NCI-H526 treated with DMSO at 0.1 percent for 48 hours (cell line): Measurements from ENCODE around the gene STMND1.

Experiments used
- DNase-seq: peaks from one replicate; lab custom pipeline; 2025; lab: John Stamatoyannopoulos, UW

The STMND1 gene

DNA sequence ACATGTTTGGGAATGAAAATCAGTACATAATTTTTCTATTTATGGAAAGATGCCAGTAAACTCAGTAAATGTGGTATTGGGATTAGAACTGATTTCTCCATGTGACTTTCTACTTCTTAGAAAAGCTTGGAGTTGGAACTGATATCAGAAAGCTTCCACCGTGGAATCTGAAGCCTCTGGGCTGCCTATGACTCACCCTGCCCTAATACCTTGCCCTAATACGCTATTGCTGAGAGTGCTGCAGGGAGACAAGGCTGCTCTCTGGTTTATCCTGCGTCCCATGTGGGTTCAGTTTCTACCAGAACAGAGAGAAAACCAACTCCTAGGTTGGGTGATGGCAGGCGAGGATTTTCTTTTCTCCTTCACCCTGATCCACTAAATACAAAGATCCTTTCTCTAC is 3.3 kb upstream of the STMND1 start:
- DNase-seq = no peak

DNA sequence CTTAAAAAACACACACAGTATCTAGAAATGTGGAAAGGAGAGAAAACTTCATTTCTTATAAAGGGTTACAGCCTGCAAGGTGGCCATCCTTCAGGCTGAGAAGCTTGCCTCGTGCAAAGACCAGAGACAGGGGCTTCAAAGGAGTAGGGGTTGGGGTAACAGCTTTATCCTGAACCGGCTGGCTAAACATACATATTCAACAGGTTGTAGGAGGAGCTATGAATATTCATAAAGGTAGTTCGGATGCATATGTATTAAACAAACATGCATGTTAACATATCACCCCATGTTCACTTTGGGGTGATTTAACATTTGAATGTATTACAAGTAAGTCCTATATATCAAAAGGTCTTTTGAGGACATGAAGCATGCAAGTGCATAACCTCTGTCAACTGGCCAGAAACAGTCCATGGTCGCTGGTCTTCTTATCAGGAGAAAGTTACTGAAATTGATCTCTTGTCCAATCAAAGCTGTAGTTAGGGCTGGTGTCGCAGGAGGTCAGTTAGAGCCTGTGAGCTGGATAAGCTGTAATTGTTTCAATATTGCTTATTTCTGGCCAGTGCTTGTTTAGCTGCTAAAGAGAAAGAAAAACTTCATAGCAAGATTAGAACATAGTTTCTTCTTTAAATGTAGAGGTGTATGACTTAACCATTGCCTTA is 2.3 kb upstream of the STMND1 start:
- DNase-seq = no peak

DNA sequence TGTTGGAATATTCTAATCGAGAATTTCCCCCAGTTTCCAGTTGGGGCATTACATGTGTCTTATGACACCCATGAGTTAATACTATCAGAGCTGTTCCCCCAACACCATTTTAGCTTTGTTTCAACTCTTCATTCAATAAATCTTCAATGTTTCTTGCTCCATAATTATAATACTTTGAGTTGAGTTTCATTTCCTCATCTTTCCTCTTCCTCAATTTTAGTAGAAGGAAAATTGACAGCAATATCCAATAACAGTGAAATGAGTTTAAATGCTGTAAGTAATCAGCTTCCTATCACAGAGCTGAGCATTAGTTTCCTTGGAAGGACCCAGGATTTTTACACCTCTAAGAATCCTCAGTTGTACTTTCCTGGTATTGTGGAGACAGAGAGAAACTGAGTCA is 1.0 kb upstream of the STMND1 start:
- DNase-seq = no peak

DNA sequence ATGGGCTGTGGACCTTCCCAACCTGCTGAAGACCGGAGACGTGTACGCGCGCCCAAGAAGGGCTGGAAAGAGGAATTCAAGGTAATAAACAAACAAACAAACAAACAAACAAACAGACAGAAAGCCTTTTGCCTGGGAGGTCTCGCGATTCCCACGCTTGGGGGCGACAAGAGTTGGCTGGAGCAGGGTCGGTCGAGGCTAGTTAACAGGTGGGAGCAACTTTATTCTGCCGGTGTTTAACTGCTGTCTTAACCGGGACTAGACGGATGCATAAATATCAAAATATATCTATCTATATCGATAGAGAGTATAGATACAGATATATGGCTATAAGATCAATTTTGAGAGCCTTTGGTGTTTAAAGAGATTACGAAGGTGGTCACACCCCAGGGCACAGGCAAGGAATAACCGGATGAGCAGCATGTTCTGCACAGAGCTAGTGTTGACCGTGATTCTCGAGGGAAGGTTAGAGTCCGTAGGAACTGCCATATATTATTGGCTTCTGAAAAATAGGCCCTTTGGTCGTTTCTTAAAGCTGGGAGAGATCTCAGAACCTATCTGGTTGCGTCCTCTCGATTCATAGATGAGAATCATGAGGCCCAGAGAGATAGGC is 514 bp downstream of the STMND1 start:
- no peak for DNase-seq

DNA sequence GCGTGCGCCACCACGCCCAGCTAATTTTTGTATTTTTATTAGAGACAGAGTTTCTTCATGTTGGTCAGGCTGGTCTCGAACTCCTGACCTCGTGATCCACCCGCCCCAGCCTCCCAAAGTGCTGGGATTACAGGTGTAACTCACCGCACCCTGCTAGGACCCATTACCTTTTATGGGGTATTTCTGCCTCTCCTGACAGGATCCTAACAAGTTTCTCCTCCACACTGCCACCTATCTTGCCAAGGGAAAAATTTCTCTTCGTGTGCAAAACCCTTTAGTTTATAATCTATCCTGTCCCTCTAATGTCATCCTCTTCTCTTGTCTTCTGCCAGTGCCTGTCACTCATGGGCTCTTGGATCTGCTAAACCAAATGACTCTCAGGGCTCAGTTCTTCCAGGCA is 1.9 kb downstream of the STMND1 start:
- no peak for DNase-seq

DNA sequence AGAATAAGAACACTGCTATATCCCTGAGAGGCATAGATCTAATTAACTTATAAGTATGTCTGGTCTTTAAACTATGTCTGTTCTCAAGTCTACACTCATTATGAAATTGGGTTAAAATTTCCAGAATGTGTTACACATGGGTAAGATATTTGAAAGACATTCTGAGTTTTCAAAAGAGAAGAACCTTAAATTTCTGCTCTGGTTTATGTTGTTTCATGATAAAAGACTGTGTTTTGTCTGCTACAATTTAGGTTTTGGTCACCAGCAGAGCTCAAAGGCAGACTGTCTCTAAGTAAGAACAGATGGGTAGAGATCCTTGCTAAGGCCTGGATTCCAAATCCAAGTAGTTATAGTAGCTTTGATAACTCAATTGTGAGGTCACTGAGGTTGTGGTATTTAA is 6.0 kb downstream of the STMND1 start:
- DNase-seq = no peak

DNA sequence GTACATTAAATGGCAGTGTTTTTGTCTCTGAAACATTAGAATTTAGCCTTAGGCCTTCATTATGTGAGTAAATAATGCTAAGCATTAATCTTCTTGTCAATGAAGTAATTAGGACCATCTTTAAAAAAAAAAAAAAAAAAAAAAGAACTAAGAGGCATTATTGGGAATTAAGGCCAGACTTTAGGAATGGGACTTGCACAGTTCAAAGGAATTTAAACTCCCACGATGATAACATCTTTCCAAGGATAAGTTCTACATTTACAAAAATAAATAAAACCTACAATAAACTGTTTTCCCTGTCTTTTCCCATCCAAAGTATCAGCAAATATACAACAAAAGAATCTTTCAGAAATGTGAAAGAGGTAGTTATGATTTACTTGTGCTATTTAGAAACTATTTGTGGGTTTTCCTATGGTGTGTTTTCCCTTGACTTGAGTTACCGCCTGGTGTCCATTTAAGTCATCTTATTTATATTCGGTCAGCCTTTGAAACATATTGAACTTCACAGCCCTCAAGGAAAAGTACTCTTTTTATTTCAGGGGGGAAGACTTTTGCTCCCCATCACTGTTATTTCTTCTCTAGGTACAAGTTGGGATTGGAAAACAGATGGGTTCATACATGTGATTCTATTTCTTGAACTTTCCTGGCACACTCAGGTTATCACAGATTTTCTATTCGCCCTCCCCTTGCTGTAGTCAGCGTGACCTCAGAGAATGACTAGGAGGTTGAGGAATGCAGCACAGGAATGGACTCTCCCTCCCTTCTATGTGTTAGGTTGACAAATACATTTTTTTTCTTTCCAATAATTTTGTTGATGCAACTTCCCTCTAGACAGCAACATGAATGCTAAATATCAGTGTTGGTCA is 13.6 kb downstream of the STMND1 start:
- DNase-seq = no peak

DNA sequence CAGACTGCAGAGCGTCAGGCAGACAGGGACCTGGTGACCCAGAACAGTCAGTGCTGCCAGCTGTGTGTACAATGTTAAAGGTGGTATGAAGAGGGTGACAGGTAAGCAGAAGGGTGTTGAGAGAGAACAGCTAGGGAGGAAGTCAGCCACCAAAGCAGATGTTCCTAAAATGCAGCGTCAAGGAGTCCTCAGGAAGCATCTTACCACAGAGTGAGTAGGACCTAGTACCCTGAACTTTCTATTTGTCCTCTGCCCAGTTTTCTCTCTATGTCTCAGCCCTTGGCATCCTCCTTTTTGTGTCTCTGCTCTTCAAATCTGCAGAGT is 14.2 kb downstream of the STMND1 start:
- no peak for DNase-seq

DNA sequence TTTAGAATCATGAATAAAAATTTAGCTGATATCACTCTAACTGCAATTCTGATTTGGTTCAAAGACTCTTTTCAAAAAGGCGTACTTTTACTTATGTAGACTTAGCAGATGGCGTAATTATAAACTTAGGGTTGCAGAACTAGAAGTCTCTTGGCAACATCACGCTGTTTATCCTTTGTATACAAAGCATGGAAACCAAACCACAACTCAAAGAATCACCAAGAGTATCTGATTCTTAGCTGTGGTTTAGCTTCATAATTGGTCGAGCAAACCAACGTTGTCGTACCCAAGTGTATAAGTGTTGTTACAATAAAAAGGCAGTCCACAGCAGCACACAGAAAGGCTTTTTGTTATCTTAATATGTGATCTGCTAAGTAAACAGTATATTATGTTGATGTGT is 18.2 kb downstream of the STMND1 start:
- DNase-seq = no peak

DNA sequence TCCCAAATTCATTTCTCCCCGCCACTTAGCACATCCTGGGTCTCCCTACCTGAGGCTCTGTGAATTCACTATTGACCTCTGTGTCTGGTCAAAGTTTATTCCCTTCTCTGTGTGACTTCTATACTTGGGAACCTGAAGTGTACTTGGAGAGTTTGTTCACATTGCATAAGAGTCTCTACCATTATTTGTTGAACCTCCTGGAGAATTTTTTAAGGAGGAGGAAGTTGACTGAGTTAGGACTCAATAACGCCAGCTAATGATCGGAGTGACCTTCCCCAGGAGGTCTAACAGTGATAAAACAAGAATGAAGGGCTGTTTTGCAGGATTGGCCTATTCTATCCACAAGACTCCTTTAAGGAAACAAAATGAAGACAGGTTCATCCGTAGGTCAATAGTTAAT is 23.6 kb downstream of the STMND1 start:
- no peak for DNase-seq

DNA sequence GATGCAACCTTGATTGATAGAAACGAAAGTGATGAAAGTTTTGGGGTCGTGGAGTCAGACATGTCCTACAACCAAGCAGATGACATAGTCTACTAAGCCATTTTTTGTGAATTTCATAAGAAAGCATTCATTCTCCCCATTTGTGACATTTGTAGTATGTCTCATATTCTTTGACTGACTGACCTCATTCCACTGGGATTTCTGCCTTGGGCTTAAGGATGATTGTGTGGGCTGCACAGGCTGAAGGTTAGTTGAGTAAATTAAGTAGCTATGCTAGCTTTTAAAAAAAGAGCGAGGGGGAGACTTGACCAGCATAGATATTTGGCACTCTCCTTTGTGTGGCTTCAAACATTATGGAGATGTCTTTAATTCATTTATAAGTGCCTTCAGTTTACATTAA is 28.9 kb downstream of the STMND1 start:
- DNase-seq = no peak

DNA sequence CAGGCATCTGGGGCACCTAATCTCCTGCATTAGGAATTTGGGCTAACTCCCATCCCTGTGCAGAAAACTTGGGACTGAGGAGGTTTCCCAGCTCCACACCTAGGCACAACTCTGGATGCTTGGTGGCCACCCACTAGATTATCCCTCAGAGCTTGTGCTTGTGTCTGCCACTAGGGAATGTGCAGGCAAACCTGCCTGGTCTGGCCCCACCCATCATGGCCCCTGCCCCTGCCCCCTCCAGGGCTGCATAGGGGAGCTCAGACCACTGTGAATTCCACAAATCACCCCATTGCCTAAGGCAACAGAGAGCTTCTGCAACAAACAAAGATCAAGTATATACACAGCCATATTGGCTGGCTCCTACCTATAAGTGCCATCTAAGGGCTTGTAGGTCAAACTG is 31.1 kb downstream of the STMND1 start:
- DNase-seq = no peak

DNA sequence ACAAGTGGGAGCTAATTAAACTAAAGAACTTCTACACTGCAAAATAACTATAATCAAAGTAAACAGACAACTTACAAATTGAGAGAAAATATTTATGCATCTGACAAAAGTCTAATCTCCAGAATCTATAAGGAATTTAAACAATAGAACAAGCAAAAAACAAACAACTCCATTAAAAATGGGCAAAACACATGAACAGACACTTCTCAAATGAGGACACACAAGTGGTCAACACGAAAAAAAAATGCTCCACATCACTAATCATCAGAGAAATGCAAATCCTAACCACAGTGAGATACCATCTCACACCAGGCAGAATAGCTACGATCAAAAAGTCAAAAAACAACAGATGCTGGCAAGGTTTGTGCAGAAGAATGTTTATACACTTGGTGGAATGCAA is 36.2 kb downstream of the STMND1 start:
- no peak for DNase-seq

DNA sequence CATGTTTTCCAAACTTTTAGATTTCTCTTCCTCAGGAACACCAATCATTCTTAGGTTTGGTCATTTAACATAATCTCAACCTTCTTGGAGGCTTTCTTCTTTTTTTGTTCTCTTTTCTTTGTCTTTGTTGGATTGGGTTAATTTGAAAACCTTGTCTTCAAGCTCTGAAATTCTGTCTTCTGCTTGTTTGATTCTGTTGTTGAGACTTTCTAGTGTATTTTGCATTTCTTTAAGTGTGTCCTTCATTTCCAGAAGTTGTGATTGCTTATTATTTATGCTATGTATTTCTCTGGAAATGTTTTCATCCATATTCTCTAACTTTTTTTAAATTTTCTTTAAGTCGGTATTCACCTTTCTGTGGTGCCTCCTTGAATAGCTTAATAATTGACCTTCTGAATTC is 42.2 kb downstream of the STMND1 start:
- no peak for DNase-seq

DNA sequence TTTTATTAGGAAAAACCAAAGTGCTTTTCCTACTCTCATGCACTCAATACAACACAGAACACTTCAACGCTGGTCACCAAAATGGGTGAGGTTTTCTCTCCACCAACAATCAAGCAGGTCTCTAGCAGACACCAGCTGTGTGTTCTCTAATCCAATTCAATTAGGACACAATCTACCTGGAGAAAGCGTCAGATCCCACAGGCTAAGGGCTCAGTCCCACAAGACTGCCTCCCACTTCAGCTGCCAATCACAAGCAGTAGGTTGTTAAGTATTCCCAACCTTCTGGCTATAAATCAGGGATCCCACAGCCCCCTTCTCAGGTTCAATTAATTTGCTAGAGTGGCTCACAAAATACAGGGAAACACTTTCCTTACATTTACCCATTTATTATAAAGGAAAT is 47.7 kb downstream of the STMND1 start:
- no peak for DNase-seq

DNA sequence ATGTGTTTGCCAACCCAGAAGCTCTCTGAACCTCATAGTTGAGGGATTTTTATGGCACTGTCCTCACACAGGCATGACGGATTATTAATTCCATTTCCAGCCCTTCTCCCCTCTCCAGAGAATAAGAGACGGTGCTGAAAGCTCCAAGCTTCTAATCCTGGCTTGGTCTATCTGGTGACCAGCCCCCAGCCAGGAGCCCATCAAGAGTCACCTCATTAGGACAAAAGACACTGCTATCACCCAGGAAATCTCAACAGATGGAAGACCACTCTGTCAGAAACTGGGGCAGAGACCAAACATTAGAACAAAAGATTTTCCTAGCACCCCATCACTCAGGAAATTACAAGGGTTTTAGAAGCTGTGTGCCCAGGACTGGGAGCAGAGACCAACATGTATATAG is 48.2 kb downstream of the STMND1 start:
- no peak for DNase-seq

DNA sequence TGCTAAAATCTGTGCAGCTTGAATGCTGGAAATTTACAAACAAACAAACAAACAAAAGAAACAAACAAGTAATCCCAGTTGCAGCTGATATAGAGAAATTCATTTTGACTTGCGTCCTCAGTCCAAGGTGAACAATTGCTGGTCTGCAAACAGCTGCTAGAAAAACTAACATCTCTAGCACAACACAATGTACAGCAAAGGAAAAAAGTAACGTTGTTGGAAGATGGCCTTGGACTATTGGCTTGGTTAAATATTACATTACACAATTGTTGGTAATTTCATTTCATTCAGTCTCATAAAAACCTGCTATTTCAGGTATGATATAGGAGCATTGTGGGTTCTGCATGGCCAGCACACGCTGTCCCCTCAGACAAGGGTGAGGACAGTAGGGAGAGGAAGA is 50.0 kb downstream of the STMND1 start:
- DNase-seq = no peak

DNA sequence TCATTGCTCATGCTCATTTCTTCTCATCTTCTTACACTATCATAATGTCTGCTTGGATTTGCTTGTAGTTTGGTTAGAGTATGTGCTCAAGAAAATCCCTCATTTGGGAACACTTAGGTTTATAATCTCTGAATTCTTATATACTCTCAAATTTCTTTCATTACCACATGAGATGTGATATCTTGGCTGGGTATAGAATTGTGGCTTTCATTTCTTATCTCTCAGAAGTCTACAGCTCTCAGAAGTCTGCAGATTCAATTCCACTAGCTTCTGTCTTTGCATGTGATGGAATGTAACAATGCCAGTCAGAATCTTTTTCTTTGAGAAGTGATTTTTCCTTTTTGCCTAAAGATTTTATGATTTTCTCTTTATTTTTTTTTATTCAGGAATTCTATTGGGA is 50.9 kb downstream of the STMND1 start:
- DNase-seq = no peak

DNA sequence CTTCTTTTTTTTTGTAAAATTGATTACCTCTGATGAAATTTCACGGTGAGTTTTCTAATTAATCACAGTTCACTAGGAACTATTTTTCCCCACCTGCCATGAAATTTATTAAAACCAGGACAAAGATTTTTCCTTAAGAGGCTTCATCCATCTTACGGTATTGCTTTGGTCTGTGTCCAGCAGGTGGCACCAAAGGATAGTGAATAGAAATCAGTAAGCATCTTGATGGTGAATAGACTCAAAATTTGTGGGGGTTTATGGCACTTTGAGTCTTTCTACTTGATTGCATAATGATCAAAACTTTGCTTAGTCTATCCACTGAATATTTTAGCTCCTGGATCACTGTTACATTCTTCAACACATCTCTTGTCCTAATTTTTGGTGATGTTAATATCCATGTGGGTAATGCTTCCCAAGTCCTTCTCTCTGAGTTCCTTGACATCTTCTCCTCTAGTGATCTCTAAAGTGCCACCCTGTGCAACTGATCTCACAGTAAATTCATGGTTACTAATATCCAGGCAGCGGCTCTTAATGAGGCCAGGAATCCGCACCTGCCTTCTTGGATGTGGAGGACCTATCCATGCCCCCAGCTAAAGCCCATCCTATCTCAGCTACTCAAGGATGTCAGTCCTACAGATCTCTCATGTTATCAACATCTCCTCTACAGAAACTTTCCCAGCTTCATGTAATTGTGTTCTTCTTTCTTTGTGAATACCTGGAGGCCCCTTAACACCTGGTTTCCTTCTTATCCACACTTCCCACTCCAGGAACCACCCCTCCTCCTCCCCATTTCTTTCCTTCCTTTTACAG is 54.5 kb downstream of the STMND1 start:
- DNase-seq = peak; percentile 27

DNA sequence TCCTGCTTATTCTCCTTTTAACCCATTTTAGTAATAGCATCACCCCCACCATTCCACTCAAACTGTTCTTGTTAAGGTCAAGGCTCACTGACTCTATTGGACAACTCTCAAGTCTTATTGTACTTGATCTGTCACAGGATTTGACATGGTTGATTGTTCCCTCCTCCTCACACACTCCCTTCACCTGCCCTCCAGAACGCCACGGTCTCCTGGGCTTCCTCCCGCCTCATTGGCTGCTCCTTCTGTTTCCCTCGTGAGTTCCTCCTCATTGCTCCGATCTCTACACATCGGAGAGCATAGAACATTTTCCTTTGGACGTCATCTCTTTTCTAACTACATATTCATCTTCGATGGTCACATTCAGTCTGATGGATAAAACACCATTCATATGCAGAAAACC is 55.1 kb downstream of the STMND1 start:
- no peak for DNase-seq

DNA sequence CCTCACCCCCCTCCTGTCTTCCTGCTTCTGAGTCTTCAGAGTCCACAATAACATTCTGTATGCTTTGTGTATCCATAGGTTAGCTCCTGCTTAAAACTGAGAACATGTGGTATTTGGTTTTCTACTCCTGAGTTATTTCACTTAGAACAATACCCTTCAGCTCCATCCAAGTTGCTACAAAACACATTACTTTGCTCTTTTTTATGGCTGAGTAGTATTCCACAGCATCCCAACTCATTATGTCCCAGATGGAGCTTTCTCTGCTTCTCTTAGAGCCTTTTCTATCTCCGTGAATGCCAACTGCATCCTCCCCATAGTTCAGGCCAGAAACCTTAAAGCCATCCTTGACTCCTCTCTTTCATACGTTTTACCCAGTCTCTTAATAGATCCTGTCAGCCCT is 55.8 kb downstream of the STMND1 start:
- no peak for DNase-seq

DNA sequence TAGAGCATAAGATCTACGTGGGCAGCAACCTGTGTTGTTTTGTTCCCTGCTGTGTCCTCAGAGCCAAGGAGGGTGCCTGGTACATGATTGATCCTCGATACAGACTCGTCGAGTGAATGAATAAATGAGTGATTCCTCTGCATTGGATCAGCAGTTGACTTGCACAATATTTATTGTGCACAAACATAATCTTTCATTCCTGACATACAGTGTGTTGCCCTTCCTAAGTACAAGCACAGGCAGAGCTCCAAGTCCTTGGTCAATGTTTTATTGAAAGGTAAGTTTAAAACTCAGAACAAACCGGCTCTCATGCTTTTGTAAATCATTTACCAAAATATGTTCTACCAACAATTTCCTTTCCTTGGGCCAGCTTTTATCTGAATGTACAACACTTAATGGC is 57.4 kb downstream of the STMND1 start:
- DNase-seq = no peak

DNA sequence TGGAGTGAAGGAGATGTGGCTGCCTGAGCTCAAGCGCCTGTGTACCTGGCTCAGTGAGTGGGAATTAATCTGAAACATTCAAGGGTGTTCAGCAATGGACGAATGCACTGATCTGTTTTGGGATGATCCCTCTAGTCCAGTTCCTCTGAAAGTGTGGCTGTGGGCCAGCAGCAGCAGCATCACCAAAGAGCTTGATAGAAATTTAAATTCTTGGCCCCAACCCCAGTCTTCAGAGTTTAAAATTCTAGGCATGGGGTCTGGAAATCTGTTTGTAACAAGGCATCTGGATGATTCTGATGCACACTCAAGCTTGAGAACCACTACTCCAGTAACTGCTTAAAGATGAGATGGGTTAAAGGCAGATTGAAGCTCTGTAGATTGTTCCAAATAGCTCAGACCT is 59.2 kb downstream of the STMND1 start:
- DNase-seq = no peak
